ENCODE data around the gene LRRC71. TPM values are rescaled to one million over a fixed set of nuclear protein-coding genes. Genes with fewer than 3 reads are reported as not detected.
"Not testable (repeated sequence)": the region's sequence is repeated elsewhere in the genome, so short reads cannot be mapped to it uniquely, and the experiment has no call there.

LRRC71 gene
- total RNA-seq, 1 experiment from 2014 or later, result not detected

GRCh38 chr1:156926695-156927094 is 6.3 kb downstream of the LRRC71 start:
- not testable (repeated sequence) for DNase-seq (ENCODE audit: low read depth)

DNA sequence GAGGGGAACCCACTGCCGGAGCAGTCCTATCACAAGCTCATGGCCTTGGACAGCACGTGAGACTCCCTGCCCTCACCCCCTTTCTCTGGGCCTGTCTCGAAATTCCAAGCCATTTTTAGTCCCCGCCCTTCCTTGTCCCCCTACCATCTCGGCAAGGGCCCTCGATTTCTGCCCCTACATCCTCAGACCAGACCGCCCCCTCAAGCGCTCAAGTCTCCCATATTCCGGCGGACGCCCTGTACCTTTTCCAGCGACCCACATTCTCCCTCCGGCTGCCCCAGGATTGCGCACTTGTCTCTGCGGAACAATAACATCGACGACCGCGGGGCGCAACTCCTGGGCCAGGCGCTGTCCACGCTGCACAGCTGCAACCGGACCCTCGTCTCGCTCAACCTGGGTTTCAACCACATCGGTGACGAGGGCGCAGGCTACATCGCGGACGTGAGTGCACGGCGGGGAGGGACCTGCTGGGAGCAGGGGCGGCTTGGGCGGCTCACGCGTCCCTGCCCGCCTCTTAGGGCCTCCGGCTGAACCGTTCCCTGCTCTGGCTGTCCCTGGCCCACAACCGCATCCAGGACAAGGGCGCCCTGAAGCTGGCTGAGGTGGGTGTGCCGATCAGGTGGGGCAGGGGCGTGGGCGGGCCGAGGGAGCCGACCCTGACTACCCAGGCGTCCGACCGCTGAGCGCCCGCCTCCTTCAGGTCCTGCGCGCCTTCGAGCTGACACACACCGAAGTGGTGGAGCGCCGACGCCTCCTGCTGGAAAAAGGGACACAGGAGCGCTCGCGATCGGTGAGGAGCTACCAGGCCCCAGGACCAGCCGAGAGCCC is 7.0 kb downstream of the LRRC71 start:
- peak; percentile 58 for DNase-seq (ENCODE audit: low read depth)

- DNase-seq (ENCODE audit: low read depth), result no peak
These were observed 7.7 kb downstream of the LRRC71 start for GRCh38 chr1:156928043-156928602.

DNA sequence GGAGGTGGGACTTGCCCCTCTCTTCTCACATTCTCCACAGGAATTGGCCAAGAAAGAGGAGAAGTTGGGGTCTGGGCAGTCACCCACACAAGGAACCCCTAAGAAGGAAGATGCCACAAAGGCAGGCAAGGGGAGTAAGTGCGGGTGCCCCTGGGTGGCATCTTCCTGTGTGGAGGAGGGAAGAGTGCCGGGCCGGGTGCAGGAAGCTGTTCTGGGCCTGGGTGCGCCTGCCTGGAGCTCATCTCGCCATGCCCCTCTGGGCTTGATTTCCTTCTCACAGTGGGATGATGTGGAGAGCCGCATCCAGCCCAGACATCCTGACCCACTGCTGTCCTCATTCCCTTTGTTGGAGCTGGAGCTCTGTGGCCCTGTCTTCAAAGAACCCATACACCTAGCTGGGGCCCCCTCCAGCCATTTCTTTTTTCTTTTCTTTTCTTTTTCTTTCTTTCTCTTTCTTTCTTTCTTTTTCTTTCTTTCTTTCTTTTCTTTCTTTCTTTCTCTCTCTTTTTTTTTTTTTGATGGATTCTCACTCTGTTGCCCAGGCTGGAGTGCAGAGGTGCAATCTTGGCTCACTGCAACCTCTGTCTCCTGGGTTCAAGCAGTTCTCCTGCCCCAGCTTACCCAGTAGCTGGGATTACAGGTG is 9.3 kb downstream of the LRRC71 start:
- no peak for DNase-seq (ENCODE audit: low read depth)

- no peak for DNase-seq (ENCODE audit: low read depth)
These were observed 10.1 kb downstream of the LRRC71 start for GRCh38 chr1:156930483-156930882.

DNA sequence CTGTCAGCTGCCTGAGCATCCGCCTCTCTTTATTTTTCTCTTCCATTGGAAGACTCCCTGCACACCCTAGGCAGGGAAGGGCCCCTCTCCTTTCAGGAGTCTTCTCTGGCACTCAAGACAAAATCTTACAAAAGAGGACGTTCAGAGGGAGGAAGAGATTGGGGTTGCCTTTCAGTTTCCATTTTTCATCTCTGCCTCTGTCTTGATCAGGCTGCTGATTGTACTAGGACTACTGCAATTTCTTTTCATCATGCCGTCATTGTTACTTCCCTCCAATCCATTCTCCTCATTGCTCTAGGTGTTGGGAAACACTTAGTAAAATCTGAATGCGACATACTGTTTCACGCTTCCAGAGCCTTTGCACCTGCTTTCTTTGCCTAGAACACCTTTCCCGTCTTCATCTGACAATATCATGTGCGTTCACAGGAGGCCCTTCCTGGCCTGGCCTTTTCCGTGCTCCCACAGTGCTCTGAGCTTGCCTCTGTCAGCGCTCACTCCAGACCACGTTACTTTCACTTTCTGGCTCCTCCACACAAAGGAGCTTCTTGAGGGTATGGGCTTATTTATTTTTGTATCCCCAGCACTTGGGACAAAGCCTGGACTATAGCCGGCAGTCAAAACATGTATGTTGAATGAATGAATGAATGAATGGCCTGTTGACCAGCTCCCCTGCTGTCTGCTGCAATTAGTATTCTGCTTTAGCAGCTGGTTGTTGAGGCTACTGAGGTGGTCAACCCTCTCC is 10.9 kb downstream of the LRRC71 start:
- DNase-seq (ENCODE audit: low read depth), result no peak

DNA sequence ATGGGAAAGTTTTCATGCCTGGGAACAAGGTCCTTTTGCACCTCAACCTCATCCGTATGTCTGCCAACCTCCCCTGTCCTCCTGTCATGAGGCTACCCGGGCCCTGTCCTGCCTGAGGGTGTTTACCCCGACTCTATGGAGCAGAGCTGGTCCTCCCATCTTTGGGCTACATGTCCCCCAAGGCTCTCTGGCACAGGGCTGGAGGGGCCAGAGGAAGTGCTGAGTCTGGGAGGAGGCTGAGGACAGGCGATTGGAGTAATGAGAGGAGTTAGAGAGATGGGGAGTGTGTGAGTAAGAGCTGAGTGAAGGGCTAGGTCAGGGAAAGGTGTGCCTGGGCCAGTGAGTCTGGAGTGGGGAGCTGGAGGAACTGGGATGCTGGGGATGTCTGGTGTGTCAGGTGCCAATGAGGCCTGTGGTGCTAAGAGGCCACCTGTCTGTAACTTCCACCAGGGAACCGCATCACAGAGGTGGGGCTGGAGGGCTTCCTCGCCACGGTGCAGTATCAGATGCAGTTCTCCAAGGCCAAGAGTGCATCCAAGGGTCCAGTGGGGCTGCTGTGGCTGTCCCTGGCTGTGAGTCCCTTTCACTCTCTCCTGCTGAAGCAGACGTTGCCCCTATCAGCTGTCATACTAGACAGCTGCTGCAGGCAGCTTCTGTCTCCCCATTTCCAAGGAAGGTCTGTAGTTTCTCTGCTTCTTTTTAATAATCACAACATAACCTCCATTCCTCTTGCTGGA is 11.7 kb downstream of the LRRC71 start:
- DNase-seq (ENCODE audit: low read depth), result no peak

GRCh38 chr1:156933136-156933535 is 12.7 kb downstream of the LRRC71 start:
- no peak for DNase-seq (ENCODE audit: low read depth)

GRCh38 chr1:156935505-156936128 is 15.2 kb downstream of the LRRC71 start:
- DNase-seq (ENCODE audit: low read depth), result no peak

DNA sequence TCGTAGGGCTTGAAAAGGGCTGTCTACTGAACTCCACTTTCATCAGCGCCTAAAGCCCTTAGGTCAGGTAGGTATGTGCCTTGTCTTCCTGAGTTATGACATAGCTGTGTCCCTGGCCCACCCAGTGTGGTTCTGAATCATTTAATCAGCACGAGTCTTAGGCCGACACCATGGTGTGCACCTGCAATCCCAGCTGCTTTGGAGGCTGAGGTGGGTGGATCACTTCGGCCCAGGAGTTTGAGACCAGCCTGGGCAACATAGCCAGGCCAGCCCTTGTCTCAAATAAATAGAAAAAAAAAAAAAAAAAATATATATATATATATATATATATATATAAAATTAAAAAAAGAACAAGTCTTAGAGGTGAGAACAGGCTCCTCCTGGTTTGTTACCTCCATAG is 15.8 kb downstream of the LRRC71 start:
- DNase-seq (ENCODE audit: low read depth), result no peak

GRCh38 chr1:156936721-156937220 is 16.3 kb downstream of the LRRC71 start:
- DNase-seq (ENCODE audit: low read depth), result no peak

- DNase-seq (ENCODE audit: low read depth), result no peak
These were observed 17.5 kb downstream of the LRRC71 start for GRCh38 chr1:156937883-156938282.

- no peak for DNase-seq (ENCODE audit: low read depth)
These were observed 18.4 kb downstream of the LRRC71 start for GRCh38 chr1:156938813-156939212.

GRCh38 chr1:156939786-156940334 is 19.4 kb downstream of the LRRC71 start:
- DNase-seq (ENCODE audit: low read depth), result no peak

DNA sequence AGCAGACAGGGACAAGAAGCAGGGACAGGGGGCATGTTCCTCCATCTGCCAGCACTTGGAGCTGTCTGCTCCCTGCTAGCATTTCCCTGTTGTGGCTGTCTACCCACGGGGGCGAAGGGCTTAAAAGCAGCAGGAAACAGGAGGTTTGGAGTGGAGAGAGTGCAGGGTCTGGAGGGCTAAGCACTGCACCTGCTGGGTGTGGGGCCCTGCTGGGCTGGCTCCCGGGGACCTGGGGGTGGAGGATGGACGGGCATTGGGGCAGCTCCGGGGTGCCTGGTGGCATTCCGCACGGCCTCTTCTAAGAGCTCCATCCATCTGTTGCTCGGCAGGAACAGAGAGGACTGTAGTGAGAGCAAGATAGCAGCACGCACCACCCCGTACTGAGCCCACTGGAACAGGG is 21.2 kb downstream of the LRRC71 start:
- no peak for DNase-seq (ENCODE audit: low read depth)

GRCh38 chr1:156942176-156942575 is 21.7 kb downstream of the LRRC71 start:
- no peak for DNase-seq (ENCODE audit: low read depth)

GRCh38 chr1:156942576-156942975 is 22.1 kb downstream of the LRRC71 start:
- no peak for DNase-seq (ENCODE audit: low read depth)

DNA sequence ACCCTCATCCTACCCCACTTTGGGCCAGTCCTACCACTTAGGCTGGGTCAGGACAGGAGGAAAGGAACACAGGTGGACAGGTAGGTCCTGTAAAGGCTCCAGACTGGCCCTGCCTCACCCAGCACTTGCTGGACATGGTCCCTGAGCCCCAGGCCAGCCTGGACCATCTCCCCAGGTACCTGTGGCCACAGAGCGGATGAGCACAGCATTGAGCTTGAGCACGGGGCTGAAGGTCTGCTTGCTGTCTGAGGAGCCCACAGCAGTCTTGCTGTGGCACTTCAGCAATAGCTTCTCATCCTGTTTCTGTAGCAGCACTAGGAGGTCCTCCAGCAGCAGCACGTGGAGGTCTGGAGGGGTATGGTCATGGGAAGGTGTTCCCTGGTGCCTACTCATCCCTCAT is 23.3 kb downstream of the LRRC71 start:
- no peak for DNase-seq (ENCODE audit: low read depth)

DNA sequence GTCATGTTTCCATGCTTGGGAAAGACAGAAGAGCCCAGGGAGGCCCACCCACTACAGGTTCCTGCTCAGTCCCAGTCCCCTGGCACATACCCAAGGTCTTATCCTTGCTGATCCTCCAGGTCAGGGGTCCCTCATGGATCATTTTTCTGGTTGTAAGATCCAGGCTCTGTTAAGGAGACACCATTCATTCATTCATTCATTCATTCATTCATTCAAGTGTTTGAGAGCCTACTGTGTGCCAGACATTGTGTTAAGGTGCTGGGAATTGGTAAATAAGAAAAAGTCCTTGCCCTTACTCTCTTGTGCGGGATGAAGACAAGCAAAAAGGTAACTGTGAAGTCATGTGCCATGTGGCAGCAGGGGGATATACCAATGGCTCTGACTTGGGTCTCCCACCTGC is 23.8 kb downstream of the LRRC71 start:
- no peak for DNase-seq (ENCODE audit: low read depth)

DNA sequence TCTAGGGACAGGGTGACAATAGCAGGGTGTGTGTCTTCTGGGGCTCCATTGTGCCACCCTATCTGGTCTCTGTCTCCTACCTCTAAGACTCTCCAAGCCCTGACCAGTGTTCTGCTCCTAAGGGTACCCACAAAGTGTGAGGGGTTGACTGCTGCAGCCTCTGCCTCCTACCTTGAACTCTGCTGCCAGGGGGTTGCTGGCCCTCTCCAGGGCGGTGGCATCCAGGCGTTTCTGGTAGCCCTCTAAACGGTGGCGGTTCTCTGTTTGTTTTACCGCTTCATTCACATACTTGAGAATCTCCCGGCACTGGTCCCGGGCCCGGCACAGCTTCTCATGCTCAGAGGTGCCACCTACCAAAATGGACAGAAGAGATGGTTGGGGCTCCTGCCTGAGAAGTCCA is 24.4 kb downstream of the LRRC71 start:
- no peak for DNase-seq (ENCODE audit: low read depth)
